WTC11 (cell line): ENCODE measurements around the gene ADAMTS15. TPM values are rescaled to one million over a fixed set of nuclear protein-coding genes. Genes with fewer than 3 reads are reported as not detected.

Experiments
- ATAC-seq: fragments of 200-7000 bp; cut with Tn5 transposase; 2 replicates; pipeline ENCODE4 v1.10.0; 2021; ENCODE audit warnings: mild to moderate bottlenecking, moderate library complexity
- CTCF ChIA-PET: fragments of 300-600 bp; sonication (Branson Sonifier 250); formaldehyde crosslinking; loops from one replicate; lab custom pipeline; 2021; ENCODE audit warnings: antibody characterized with exemption; lab: Charles Lee
- POLR2A ChIA-PET: fragments of 350-600 bp; sonication (Branson Sonifier 250); formaldehyde crosslinking; loops from one replicate; lab custom pipeline; 2021; ENCODE audit warnings: antibody characterized with exemption; lab: Charles Lee
- DNase-seq: peaks from one replicate; pipeline ENCODE4 v3.0.0; 2021; ENCODE audit warnings: low spot score
- H3K27ac Mint-ChIP-seq: 2 replicates; pipeline ENCODE4 v1.8.0; 2021; ENCODE audit warnings: mixed read lengths
- H3K27me3 Mint-ChIP-seq: 2 replicates; pipeline ENCODE4 v1.8.0; 2021; ENCODE audit warnings: low read depth, mild to moderate bottlenecking, moderate library complexity, mixed read lengths
- H3K36me3 Mint-ChIP-seq: 2 replicates; pipeline ENCODE4 v1.8.0; 2021; ENCODE audit warnings: mixed read lengths
- H3K4me1 Mint-ChIP-seq: 2 replicates; pipeline ENCODE4 v1.8.0; 2022; ENCODE audit warnings: mixed read lengths
- H3K4me3 Mint-ChIP-seq: 2 replicates; pipeline ENCODE4 v1.8.0; 2021; ENCODE audit warnings: mild to moderate bottlenecking, moderate library complexity, mixed read lengths
- H3K9me3 Mint-ChIP-seq: 2 replicates; pipeline ENCODE4 v1.8.0; 2021; ENCODE audit warnings: mixed read lengths
- AR ChIP-seq: fragments of 250-450 bp; sonication (Bioruptor Pico); IDR thresholded peaks from 2 replicates; pipeline ENCODE4 v1.9.0; 2021; ENCODE audit warnings: mild to moderate bottlenecking
- ARID4B ChIP-seq: sonication (generic); formaldehyde crosslinking; IDR thresholded peaks from 2 replicates; pipeline ENCODE4 v1.8.0; 2023; ENCODE audit warnings: missing genetic modification reagents, mild to moderate bottlenecking, borderline replicate concordance
- ATF2 ChIP-seq: sonication (generic); formaldehyde crosslinking; IDR thresholded peaks from 2 replicates; pipeline ENCODE4 v1.8.1; 2022; ENCODE audit warnings: low read depth, missing genetic modification reagents, borderline replicate concordance
- ATF3 ChIP-seq: sonication (generic); formaldehyde crosslinking; conservative IDR thresholded peaks from 2 replicates; pipeline ENCODE4 v1.8.1; 2022; ENCODE audit warnings: mild to moderate bottlenecking, missing genetic modification reagents
- IRF1 ChIP-seq: sonication (generic); formaldehyde crosslinking; IDR thresholded peaks from 2 replicates; pipeline ENCODE4 v1.8.0; 2023; ENCODE audit warnings: missing genetic modification reagents
- KAT7 ChIP-seq: sonication (generic); formaldehyde crosslinking; IDR thresholded peaks from 2 replicates; pipeline ENCODE4 v1.8.1; 2023; ENCODE audit warnings: missing genetic modification reagents, mild to moderate bottlenecking, borderline replicate concordance
- NFYB ChIP-seq: sonication (generic); formaldehyde crosslinking; conservative IDR thresholded peaks from 2 replicates; pipeline ENCODE4 v1.8.0; 2022; ENCODE audit warnings: low read depth, missing genetic modification reagents
- PRRX2 ChIP-seq: fragments of 250-450 bp; sonication (Bioruptor Pico); IDR thresholded peaks from 2 replicates; pipeline ENCODE4 v1.8.0; 2021; ENCODE audit warnings: mild to moderate bottlenecking
- RELA ChIP-seq: sonication (generic); formaldehyde crosslinking; IDR thresholded peaks from 2 replicates; pipeline ENCODE4 v1.8.1; 2022; ENCODE audit warnings: missing genetic modification reagents, mild to moderate bottlenecking, borderline replicate concordance
- RORB ChIP-seq: fragments of 250-450 bp; sonication (Bioruptor Pico); IDR thresholded peaks from 2 replicates; pipeline ENCODE4 v1.9.0; 2021; ENCODE audit warnings: mild to moderate bottlenecking
- STAT6 ChIP-seq: sonication (generic); formaldehyde crosslinking; conservative IDR thresholded peaks from 2 replicates; pipeline ENCODE4 v1.8.1; 2023; ENCODE audit warnings: mild to moderate bottlenecking, low read depth, missing genetic modification reagents, moderate library complexity
- USF1 ChIP-seq: sonication (generic); formaldehyde crosslinking; IDR thresholded peaks from 2 replicates; pipeline ENCODE4 v1.8.0; 2022; ENCODE audit warnings: mild to moderate bottlenecking, missing genetic modification reagents
- USF2 ChIP-seq: sonication (generic); formaldehyde crosslinking; IDR thresholded peaks from 2 replicates; pipeline ENCODE4 v1.8.1; 2023; ENCODE audit warnings: mild to moderate bottlenecking, missing genetic modification reagents, moderate library complexity
- ZNF121 ChIP-seq: sonication (generic); formaldehyde crosslinking; IDR thresholded peaks from 2 replicates; pipeline ENCODE4 v1.8.0; 2023; ENCODE audit warnings: missing genetic modification reagents
- ZNF138 ChIP-seq: sonication (generic); formaldehyde crosslinking; conservative IDR thresholded peaks from 2 replicates; pipeline ENCODE4 v1.8.1; 2022; ENCODE audit warnings: mild to moderate bottlenecking, moderate library complexity, missing genetic modification reagents
- ZNF219 ChIP-seq: sonication (generic); formaldehyde crosslinking; IDR thresholded peaks from 2 replicates; pipeline ENCODE4 v1.8.0; 2023; ENCODE audit warnings: missing genetic modification reagents, mild to moderate bottlenecking, borderline replicate concordance
- ZNF423 ChIP-seq: fragments of 250-450 bp; sonication (Bioruptor Pico); IDR thresholded peaks from 2 replicates; pipeline ENCODE4 v2.1.2; 2022; ENCODE audit warnings: mild to moderate bottlenecking, moderate library complexity
- ZNF671 ChIP-seq: fragments of 250-450 bp; sonication (Bioruptor Pico); IDR thresholded peaks from 2 replicates; pipeline ENCODE4 v1.8.0; 2021; ENCODE audit warnings: mild to moderate bottlenecking
- ZSCAN18 ChIP-seq: fragments of 250-450 bp; sonication (Bioruptor Pico); IDR thresholded peaks from 2 replicates; pipeline ENCODE4 v2.1.2; 2022; ENCODE audit warnings: mild to moderate bottlenecking, moderate library complexity
- total RNA-seq: library from RNA; stranded (reverse); gene quantifications from 3 replicates; pipeline ENCODE4 v1.2.3, GENCODE V29; 2021

Gene ADAMTS15
- total RNA-seq, 1 experiment from 2014 or later: 3.7 TPM

GRCh38 chr11:130475426-130476053, 27.1 kb downstream of the ADAMTS15 start (continued):
- TF ChIP-seq AR (CRISPR knock-in tag) (no peak), ARID4B (CRISPR knock-in tag) (no peak), NFYB (CRISPR knock-in tag) (no peak), KAT7 (no peak), ZNF121 (CRISPR knock-in tag) (no peak), PRRX2 (no peak), ZNF423 (CRISPR knock-in tag) (no peak), ZSCAN18 (CRISPR knock-in tag) (no peak), RELA (CRISPR knock-in tag) (no peak), USF2 (CRISPR knock-in tag) (no peak), ZNF138 (CRISPR knock-in tag) (no peak)

- H3K9me3 Mint-ChIP-seq: no peaks in the 10 kb centered on the region
- H3K36me3 Mint-ChIP-seq: no peaks in the 10 kb centered on the region
- no peak overlapping the region for H3K4me3 Mint-ChIP-seq
- peaks cover 3% of the 10 kb centered on the region; the same call in 1 of the 2 replicates for H3K4me1 Mint-ChIP-seq
- POLR2A ChIA-PET: no interaction called here
- DNase-seq: no peak
- H3K27me3 Mint-ChIP-seq: no peaks in the 10 kb centered on the region
- peak; percentile 57; the same call in 1 of the 2 replicates for ATAC-seq
- CTCF ChIA-PET: interaction anchor here (1.1 to 2.6 kb wide), 4 partner anchors 11 to 440 kb away, joined by 3 to 7 read pairs (median 6); partner anchors contain the start of gene SNX19
- peak overlapping the region; percentile 61 for H3K27ac Mint-ChIP-seq
- no peak for TF ChIP-seq IRF1
- no peak for TF ChIP-seq ATF3 (CRISPR knock-in tag)
- no peak for TF ChIP-seq RELA (CRISPR knock-in tag)
- no peak for TF ChIP-seq USF1 (CRISPR knock-in tag)
- TF ChIP-seq RORB (CRISPR knock-in tag): no peak
- no peak for TF ChIP-seq STAT6
- no peak for TF ChIP-seq ZNF671 (CRISPR knock-in tag)
- no peak for TF ChIP-seq ZNF219 (CRISPR knock-in tag)
- TF ChIP-seq ATF2 (CRISPR knock-in tag): no peak
Observed at GRCh38 chr11:130476200-130476921, 27.9 kb downstream of the ADAMTS15 start.
